SK-N-SH treated with all-trans-retinoic acid at 6 μM for 48 hours (cell line): ENCODE results near the gene FZD7.

Source experiments
- ATAC-seq: fragments of 200-7000 bp; cut with Tn5 transposase; 3 replicates; pipeline ENCODE4 v1.9.1; 2020; ENCODE audit warnings: mild to moderate bottlenecking, moderate library complexity
- ARNTL ChIP-seq: fragments of 450-650 bp; formaldehyde crosslinking; IDR thresholded peaks from 2 replicates; pipeline ENCODE4 v1.5.0; 2020; ENCODE audit warnings: low read depth, mild to moderate bottlenecking, moderate library complexity, borderline replicate concordance
- BACH2 ChIP-seq: fragments of 250-450 bp; sonication (Bioruptor Pico); IDR thresholded peaks from 2 replicates; pipeline ENCODE4 v1.9.0; 2021; ENCODE audit warnings: mild to moderate bottlenecking, borderline replicate concordance
- CSDC2 ChIP-seq: fragments of 250-450 bp; sonication (Bioruptor Pico); IDR thresholded peaks from 2 replicates; pipeline ENCODE4 v1.5.0; 2020; ENCODE audit warnings: mild to moderate bottlenecking, moderate library complexity
- ESRRG ChIP-seq: fragments of 250-450 bp; sonication (Bioruptor Pico); IDR thresholded peaks from 2 replicates; pipeline ENCODE4 v1.6.1; 2021; ENCODE audit warnings: mild to moderate bottlenecking
- GLIS3 ChIP-seq: fragments of 250-450 bp; sonication (Bioruptor Pico); IDR thresholded peaks from 2 replicates; pipeline ENCODE4 v1.5.0; 2020; ENCODE audit warnings: mild to moderate bottlenecking, moderate library complexity
- ISL1 ChIP-seq: fragments of 250-450 bp; sonication (Bioruptor Pico); IDR thresholded peaks from 2 replicates; pipeline ENCODE4 v2.1.2; 2022; ENCODE audit warnings: mild to moderate bottlenecking, moderate library complexity
- OSR1 ChIP-seq: fragments of 250-450 bp; sonication (Bioruptor Pico); IDR thresholded peaks from 2 replicates; pipeline ENCODE4 v1.8.0; 2022; ENCODE audit warnings: moderate library complexity, mild to moderate bottlenecking, inconsistent platforms
- PPARA ChIP-seq: fragments of 250-450 bp; sonication (Bioruptor Pico); IDR thresholded peaks from 2 replicates; pipeline ENCODE4 v1.5.0; 2020; ENCODE audit warnings: mild to moderate bottlenecking, borderline replicate concordance
- SNAI2 ChIP-seq: fragments of 250-450 bp; sonication (Bioruptor Pico); IDR thresholded peaks from 2 replicates; pipeline ENCODE4 v1.5.0; 2020; ENCODE audit warnings: mild to moderate bottlenecking, moderate library complexity
- TCF4 ChIP-seq: fragments of 250-450 bp; sonication (Bioruptor Pico); IDR thresholded peaks from 2 replicates; pipeline ENCODE4 v1.8.0; 2021; ENCODE audit warnings: mild to moderate bottlenecking, moderate library complexity, borderline replicate concordance
- TOX ChIP-seq: fragments of 250-450 bp; sonication (Bioruptor Pico); IDR thresholded peaks from 2 replicates; pipeline ENCODE4 v1.8.0; 2021; ENCODE audit warnings: mild to moderate bottlenecking, moderate library complexity, borderline replicate concordance
- TSHZ2 ChIP-seq: fragments of 250-450 bp; sonication (Bioruptor Pico); IDR thresholded peaks from 2 replicates; pipeline ENCODE4 v1.5.0; 2020; ENCODE audit warnings: mild to moderate bottlenecking, moderate library complexity
- ZFP3 ChIP-seq: fragments of 250-450 bp; sonication (Bioruptor Pico); IDR thresholded peaks from 2 replicates; pipeline ENCODE4 v1.5.0; 2020; ENCODE audit warnings: mild to moderate bottlenecking, moderate library complexity
- ZFP30 ChIP-seq: fragments of 450-650 bp; formaldehyde crosslinking; IDR thresholded peaks from 2 replicates; pipeline ENCODE4 v1.5.0; 2022; ENCODE audit warnings: mild to moderate bottlenecking, moderate library complexity
- ZNF565 ChIP-seq: fragments of 450-650 bp; formaldehyde crosslinking; conservative IDR thresholded peaks from 2 replicates; pipeline ENCODE4 v1.5.0; 2020; ENCODE audit warnings: low read depth, mild to moderate bottlenecking, moderate library complexity
- ZNF70 ChIP-seq: fragments of 450-650 bp; formaldehyde crosslinking; IDR thresholded peaks from 2 replicates; pipeline ENCODE4 v1.5.0; 2020; ENCODE audit warnings: mild to moderate bottlenecking, moderate library complexity
- ZNF8 ChIP-seq: fragments of 450-650 bp; formaldehyde crosslinking; IDR thresholded peaks from 2 replicates; pipeline ENCODE4 v1.5.0; 2020; ENCODE audit warnings: mild to moderate bottlenecking, moderate library complexity
- TF ChIP-seq, protein P1 (sequence below): fragments of 250-450 bp; sonication (Bioruptor Pico); IDR thresholded peaks from 2 replicates; pipeline ENCODE4 v1.5.1; 2020; ENCODE audit warnings: low read depth, mild to moderate bottlenecking, moderate library complexity
- TF ChIP-seq, protein P2 (sequence below): fragments of 250-450 bp; sonication (Bioruptor Pico); IDR thresholded peaks from 2 replicates; pipeline ENCODE4 v1.8.0; 2021; ENCODE audit warnings: low read depth, mild to moderate bottlenecking, moderate library complexity, borderline replicate concordance
- TF ChIP-seq, protein P3 (sequence below): fragments of 250-450 bp; sonication (Bioruptor Pico); IDR thresholded peaks from 2 replicates; pipeline ENCODE4 v1.8.0; 2020; ENCODE audit warnings: mild to moderate bottlenecking, moderate library complexity, borderline replicate concordance

Gene FZD7

GRCh38 chr2:202033317-202034248, at the start of gene FZD7:
Gene FZD7, plus strand, starts transcription at chr2:202033855. Its CDS starts 793 bp downstream, at chr2:202034648.
- TF ChIP-seq ZFP30 (CRISPR knock-in tag) (no peak), CSDC2 (peak; percentile 52; the same call in 1 of the 2 replicates)
- TF ChIP-seq, protein P1, sequence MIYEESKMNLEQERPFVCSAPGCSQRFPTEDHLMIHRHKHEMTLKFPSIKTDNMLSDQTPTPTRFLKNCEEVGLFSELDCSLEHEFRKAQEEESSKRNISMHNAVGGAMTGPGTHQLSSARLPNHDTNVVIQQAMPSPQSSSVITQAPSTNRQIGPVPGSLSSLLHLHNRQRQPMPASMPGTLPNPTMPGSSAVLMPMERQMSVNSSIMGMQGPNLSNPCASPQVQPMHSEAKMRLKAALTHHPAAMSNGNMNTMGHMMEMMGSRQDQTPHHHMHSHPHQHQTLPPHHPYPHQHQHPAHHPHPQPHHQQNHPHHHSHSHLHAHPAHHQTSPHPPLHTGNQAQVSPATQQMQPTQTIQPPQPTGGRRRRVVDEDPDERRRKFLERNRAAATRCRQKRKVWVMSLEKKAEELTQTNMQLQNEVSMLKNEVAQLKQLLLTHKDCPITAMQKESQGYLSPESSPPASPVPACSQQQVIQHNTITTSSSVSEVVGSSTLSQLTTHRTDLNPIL (CRISPR knock-in tag): no peak
- ATAC-seq: peak; percentile 83

DNA sequence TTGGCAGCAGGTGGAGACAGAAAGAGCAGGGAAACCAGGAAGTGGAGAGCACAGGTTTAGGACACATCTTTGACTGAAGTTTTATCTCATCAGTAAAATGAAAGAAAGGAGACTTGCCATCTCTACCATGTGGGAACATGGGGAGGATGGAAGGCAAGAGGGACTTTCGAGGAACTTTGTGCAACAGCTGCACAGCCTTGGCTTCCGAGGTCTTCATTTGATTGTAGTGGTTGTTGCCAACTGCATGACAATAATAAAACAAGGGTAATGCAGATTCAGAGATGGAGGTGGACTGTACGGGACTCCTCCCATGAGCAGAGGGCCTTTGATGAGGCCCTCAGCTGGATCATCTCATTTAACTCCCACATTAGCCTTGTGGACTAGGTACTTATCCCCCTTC, 49.3 kb upstream of the FZD7 start:
- no peak for ATAC-seq
- TF ChIP-seq ZNF8 (CRISPR knock-in tag) (no peak), ZNF565 (CRISPR knock-in tag) (no peak), OSR1 (CRISPR knock-in tag) (no peak), GLIS3 (CRISPR knock-in tag) (no peak), ESRRG (CRISPR knock-in tag) (no peak), SNAI2 (no peak), TOX (CRISPR knock-in tag) (no peak), PPARA (CRISPR knock-in tag) (no peak)
- TF ChIP-seq, protein P1 (CRISPR knock-in tag): no peak

- peak; percentile 71 for ATAC-seq
- TF ChIP-seq BACH2 (CRISPR knock-in tag) (no peak), TCF4 (CRISPR knock-in tag) (no peak), ZFP3 (CRISPR knock-in tag) (no peak), ZFP30 (CRISPR knock-in tag) (no peak)
These were observed 48.7 kb upstream of the FZD7 start for GRCh38 chr2:201984800-201985525.

DNA sequence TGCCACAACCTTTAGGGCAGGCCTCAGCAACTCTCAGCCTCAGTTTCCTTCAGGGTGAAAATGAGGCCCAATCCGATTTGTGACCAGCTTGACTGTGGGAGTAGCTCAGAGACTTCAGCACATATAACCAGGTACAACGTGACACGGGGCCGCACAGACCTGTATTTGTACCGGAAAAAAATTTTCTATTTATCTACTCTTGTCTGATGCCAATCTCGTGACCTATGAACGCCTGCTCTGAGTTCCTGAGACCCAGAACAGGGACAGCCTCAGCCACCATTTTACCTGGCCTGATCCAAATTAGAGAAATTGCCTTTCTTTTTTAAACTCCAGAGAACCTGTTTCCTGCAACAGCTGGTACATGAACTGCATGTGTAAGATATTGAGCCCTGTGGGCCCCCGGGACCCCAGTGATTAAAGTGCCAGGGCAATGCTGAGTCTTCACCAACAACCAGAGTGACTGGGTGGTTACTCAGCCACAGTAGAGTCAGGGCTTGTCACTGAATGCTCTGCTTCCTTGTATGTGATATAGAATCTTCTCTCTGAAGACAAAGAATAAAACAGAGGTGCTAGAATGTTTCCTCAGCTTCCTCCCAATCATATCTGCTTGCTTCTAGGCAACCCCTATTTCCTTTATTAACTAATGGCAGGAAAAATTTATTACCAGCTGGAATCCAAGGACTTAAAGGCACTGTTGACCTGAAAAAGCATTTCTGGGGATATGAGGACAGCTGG, 47.8 kb upstream of the FZD7 start:
- TF ChIP-seq ESRRG (CRISPR knock-in tag) (no peak), ZNF565 (CRISPR knock-in tag) (no peak), PPARA (CRISPR knock-in tag) (no peak)
- TF ChIP-seq, protein P1 (CRISPR knock-in tag): no peak
- TF ChIP-seq, protein P2, sequence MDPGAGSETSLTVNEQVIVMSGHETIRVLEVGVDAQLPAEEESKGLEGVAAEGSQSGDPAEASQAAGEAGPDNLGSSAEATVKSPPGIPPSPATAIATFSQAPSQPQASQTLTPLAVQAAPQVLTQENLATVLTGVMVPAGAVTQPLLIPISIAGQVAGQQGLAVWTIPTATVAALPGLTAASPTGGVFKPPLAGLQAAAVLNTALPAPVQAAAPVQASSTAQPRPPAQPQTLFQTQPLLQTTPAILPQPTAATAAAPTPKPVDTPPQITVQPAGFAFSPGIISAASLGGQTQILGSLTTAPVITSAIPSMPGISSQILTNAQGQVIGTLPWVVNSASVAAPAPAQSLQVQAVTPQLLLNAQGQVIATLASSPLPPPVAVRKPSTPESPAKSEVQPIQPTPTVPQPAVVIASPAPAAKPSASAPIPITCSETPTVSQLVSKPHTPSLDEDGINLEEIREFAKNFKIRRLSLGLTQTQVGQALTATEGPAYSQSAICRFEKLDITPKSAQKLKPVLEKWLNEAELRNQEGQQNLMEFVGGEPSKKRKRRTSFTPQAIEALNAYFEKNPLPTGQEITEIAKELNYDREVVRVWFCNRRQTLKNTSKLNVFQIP: no peak
- ATAC-seq: peak; percentile 45; the same call in 2 of the 3 replicates

GRCh38 chr2:201986463-201986735, 47.3 kb upstream of the FZD7 start:
- no peak for ATAC-seq
- TF ChIP-seq, protein P3, sequence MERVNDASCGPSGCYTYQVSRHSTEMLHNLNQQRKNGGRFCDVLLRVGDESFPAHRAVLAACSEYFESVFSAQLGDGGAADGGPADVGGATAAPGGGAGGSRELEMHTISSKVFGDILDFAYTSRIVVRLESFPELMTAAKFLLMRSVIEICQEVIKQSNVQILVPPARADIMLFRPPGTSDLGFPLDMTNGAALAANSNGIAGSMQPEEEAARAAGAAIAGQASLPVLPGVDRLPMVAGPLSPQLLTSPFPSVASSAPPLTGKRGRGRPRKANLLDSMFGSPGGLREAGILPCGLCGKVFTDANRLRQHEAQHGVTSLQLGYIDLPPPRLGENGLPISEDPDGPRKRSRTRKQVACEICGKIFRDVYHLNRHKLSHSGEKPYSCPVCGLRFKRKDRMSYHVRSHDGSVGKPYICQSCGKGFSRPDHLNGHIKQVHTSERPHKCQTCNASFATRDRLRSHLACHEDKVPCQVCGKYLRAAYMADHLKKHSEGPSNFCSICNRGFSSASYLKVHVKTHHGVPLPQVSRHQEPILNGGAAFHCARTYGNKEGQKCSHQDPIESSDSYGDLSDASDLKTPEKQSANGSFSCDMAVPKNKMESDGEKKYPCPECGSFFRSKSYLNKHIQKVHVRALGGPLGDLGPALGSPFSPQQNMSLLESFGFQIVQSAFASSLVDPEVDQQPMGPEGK (CRISPR knock-in tag): no peak
- TF ChIP-seq ZNF70 (CRISPR knock-in tag) (no peak), ZNF565 (CRISPR knock-in tag) (no peak), ESRRG (CRISPR knock-in tag) (no peak), OSR1 (CRISPR knock-in tag) (no peak), ARNTL (CRISPR knock-in tag) (no peak), TOX (CRISPR knock-in tag) (no peak), TCF4 (CRISPR knock-in tag) (no peak), TSHZ2 (CRISPR knock-in tag) (no peak), ZFP3 (CRISPR knock-in tag) (no peak), SNAI2 (no peak), PPARA (CRISPR knock-in tag) (no peak), BACH2 (CRISPR knock-in tag) (no peak), CSDC2 (no peak), ISL1 (no peak)
